GM12878 (cell line): ENCODE results near the gene CCNJ. TPM values are rescaled to one million over a fixed set of nuclear protein-coding genes. Genes with fewer than 3 reads are reported as not detected.

ENCODE experiments used
- ATAC-seq: fragments of 200-7000 bp; cut with Tn5 transposase; 3 replicates; pipeline ENCODE4 v1.9.1; 2020; ENCODE audit warnings: mild to moderate bottlenecking, moderate library complexity
- BruUV-seq: library from RNA; stranded (reverse); fragments of 400-500 nt; replicated peaks from 2 replicates; lab custom pipeline; 2021; lab: Mats Ljungman, UMichigan
- CTCF ChIA-PET: fragments of 300-600 bp; sonication (Branson Sonifier 250); formaldehyde crosslinking; extraction: SDS; loops from one replicate; lab custom pipeline; 2021; ENCODE audit warnings: inconsistent platforms; lab: Yijun Ruan, JAX
- POLR2A ChIA-PET: fragments of 350-600 bp; formaldehyde crosslinking; extraction: SDS; loops from one replicate; lab custom pipeline; 2021; ENCODE audit warnings: inconsistent platforms; lab: Charles Lee
- RAD21 ChIA-PET: fragments of 300-600 bp; sonication (Branson Sonifier 250); formaldehyde crosslinking; loops from one replicate; lab custom pipeline; 2023; ENCODE audit warnings: antibody characterized with exemption; ENCODE audit not compliant: unreplicated experiment; lab: Charles Lee
- SMC1A ChIA-PET: fragments of 300-600 bp; sonication (Branson Sonifier 250); formaldehyde crosslinking; loops from one replicate; lab custom pipeline; 2023; ENCODE audit not compliant: unreplicated experiment, uncharacterized antibody; lab: Charles Lee
- DNase-seq: peaks from one replicate; pipeline ENCODE4 v3.0.0-alpha.2; 2011; ENCODE audit warnings: low read depth, low spot score
- FAIRE-seq: peaks from 3 replicates; lab custom pipeline; 2011; peaks lifted over from hg19 to GRCh38; lab: Jason Lieb, UNC
- H2AFZ ChIP-seq: 2 replicates; pipeline ENCODE4 v1.6.0; 2011; ENCODE audit warnings: low read depth, low read length, control low read depth; ENCODE audit not compliant: control insufficient read depth
- H3K27ac ChIP-seq: 2 replicates; pipeline ENCODE4 v1.5.1; 2011; ENCODE audit warnings: control low read depth; ENCODE audit not compliant: control insufficient read depth, insufficient read depth
- H3K27me3 ChIP-seq, 2 experiments: replicated peaks in 1 of 2; 2 replicates each; pipeline versions ENCODE4 v1.6.0 to v1.6.1; 2011; ENCODE audit warnings: low read length in 1 of 2; ENCODE audit not compliant: control insufficient read depth in 2 of 2, insufficient read depth in 2 of 2
- H3K36me3 ChIP-seq, 2 experiments: 2 replicates each; pipeline ENCODE4 v1.5.1; 2011; ENCODE audit warnings: low read length in 1 of 2; ENCODE audit not compliant: control insufficient read depth in 2 of 2, insufficient read depth in 2 of 2
- H3K4me1 ChIP-seq: 2 replicates; pipeline ENCODE4 v1.6.1; 2011; ENCODE audit warnings: mild to moderate bottlenecking, low read length, moderate library complexity, mixed read lengths; ENCODE audit not compliant: control insufficient read depth, insufficient read depth
- H3K4me2 ChIP-seq: 2 replicates; pipeline ENCODE4 v1.6.0; 2011; ENCODE audit warnings: control low read depth; ENCODE audit not compliant: control insufficient read depth, insufficient read depth
- H3K4me3 ChIP-seq: fragments of 200-600 bp; sonication (generic); 2 replicates; pipeline ENCODE4 v1.5.1; 2016
- H3K79me2 ChIP-seq: 2 replicates; pipeline ENCODE4 v1.6.0; 2011; ENCODE audit warnings: low read length; ENCODE audit not compliant: control insufficient read depth, insufficient read depth
- H3K9ac ChIP-seq: 2 replicates; pipeline ENCODE4 v1.8.0; 2011; ENCODE audit warnings: low read length, control low read depth, mixed read lengths; ENCODE audit not compliant: control insufficient read depth, insufficient read depth
- H3K9me3 ChIP-seq: replicated peaks from 3 replicates; pipeline ENCODE4 v1.5.1; 2011; ENCODE audit warnings: mild to moderate bottlenecking, low read length; ENCODE audit not compliant: control insufficient read depth, insufficient read depth
- H4K20me1 ChIP-seq: 2 replicates; pipeline ENCODE4 v1.6.0; 2011; ENCODE audit not compliant: control insufficient read depth, insufficient read depth
- CHD1 ChIP-seq: IDR thresholded peaks from 2 replicates; pipeline ENCODE4 v1.6.1; 2012; ENCODE audit warnings: low read depth, low read length, improper control_type of control experiment
- HDGF ChIP-seq: fragments of 450-650 bp; IDR thresholded peaks from 2 replicates; pipeline ENCODE4 v1.6.1; 2016; ENCODE audit warnings: antibody characterized with exemption
- SIX5 ChIP-seq: IDR thresholded peaks from 2 replicates; pipeline ENCODE4 v1.6.1; 2011; ENCODE audit warnings: mild to moderate bottlenecking, low read depth, low read length, moderate library complexity; ENCODE audit not compliant: severe bottlenecking
- STAT1 ChIP-seq: fragments of 450-650 bp; conservative IDR thresholded peaks from 2 replicates; pipeline ENCODE4 v1.6.1; 2014; ENCODE audit warnings: antibody characterized with exemption, mild to moderate bottlenecking
- TBL1XR1 ChIP-seq: IDR thresholded peaks from 2 replicates; pipeline ENCODE4 v1.6.1; 2012; ENCODE audit warnings: low read depth, low read length, improper control_type of control experiment
- ZNF384 ChIP-seq: IDR thresholded peaks from 2 replicates; pipeline ENCODE4 v1.6.1; 2012; ENCODE audit warnings: low read depth, mild to moderate bottlenecking, low read length, improper control_type of control experiment, borderline replicate concordance
- WGBS: methylation state at CpG from one replicate; pipeline ENCODE4 v1.1.6; 2016; ENCODE audit warnings: low lambda C conversion rate; ENCODE audit not compliant: insufficient replicate concordance, insufficient coverage; ENCODE audit errors: missing lambda C conversion rate; 5-methylcytosine and 5-hydroxymethylcytosine counted together
- in situ Hi-C: fragments of 300-500 bp; cut with MboI; formaldehyde crosslinking; loops from 9 replicates; pipeline ENCODE4 v1.14.3; 2018; ENCODE audit warnings: mixed read lengths
- intact Hi-C: fragments of 100-400 bp; cut with micrococcal nuclease; formaldehyde crosslinking; loops from one replicate; pipeline ENCODE4 v1.14.2; 2022; ENCODE audit not compliant: unreplicated experiment
- polyA plus RNA-seq, 11 experiments: library from polyadenylated mRNA; depleted of rRNA in 4 of 11; unstranded in 6 of 11; stranded (reverse) in 5 of 11; fragments of >200 nt; fragmentation: Nextera tagmentation in 4 of 11; fragmentation: Illumina TruSeq in 1 of 11; extraction: Ambion mirVana in 4 of 11; extraction: Trizol in 1 of 11; gene quantifications; 1 replicate in 1 of 11; 2 replicates in 10 of 11; pipeline versions ENCODE4 v1.2.1 to v1.2.3, GENCODE V29; 2011 to 2016; ENCODE audit warnings: inconsistent platforms in 2 of 11, missing spikeins in 2 of 11, low read depth in 1 of 11
- total RNA-seq, 4 experiments: library from RNA; depleted of rRNA in 3 of 4; stranded (reverse); fragments of >200 nt in 3 of 4; fragmentation: Illumina TruSeq in 1 of 4; extraction: Trizol in 1 of 4; gene quantifications; 2 replicates each; pipeline versions ENCODE4 v1.2.1 to v1.2.3, GENCODE V29; 2013 to 2021

CCNJ gene
- total and polyA plus RNA-seq, 10 of the 15 experiments (the other 5 are each of a cell fraction or from before 2014, with no cell fraction given), result 0.56 to 8.8 (median 6.6) TPM

DNA sequence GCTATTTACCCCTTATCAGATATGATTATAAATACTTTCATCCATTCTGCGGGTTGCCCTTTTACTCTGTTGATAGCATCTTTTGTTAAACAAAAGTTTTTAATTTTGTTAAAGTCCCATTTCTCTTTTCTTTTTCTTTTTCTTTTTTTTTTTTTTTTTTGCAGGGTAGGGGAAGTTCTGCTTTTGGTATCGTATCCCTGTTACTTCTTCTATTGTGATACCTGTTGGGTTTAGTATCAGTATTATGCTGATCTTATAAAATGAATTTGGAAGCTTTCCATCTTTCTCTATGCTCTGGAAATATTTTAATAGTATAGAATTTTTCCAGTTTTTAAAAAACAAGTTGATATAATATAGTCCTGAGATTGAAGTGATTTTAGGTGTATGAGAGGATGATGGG is 6.0 kb downstream of the CCNJ start:
- CTCF ChIA-PET, result interaction anchor here (0.6 to 1.3 kb wide), 5 partner anchors 7 to 169 kb away, joined by 3 to 5 read pairs (median 3); no protein-coding TSS in a partner anchor
- no peak for DNase-seq
- TF ChIP-seq STAT1 (no peak), ZNF384 (0 out of 2 replicates have a peak, but pooled peaks have one; percentile 14)
- peaks cover 5% of the 10 kb centered on the region; the same call in 1 of the 2 replicates for H3K4me1 ChIP-seq
- H3K4me3 ChIP-seq, result no peak overlapping the region
- intact Hi-C loops, result loop anchor here (5.0 to 10.0 kb wide), 2 partner anchors 83 to 245 kb away; partner anchors contain the start of gene ZNF518A
- no peaks in the 10 kb centered on the region for H3K9me3 ChIP-seq
- BruUV-seq, result no TSS peak
- POLR2A ChIA-PET, result no interaction called here
- FAIRE-seq, result no peak
- H3K79me2 ChIP-seq, result peaks cover 43% of the 10 kb centered on the region
- no peak overlapping the region for H2AFZ ChIP-seq
- H3K27ac ChIP-seq, result no peak overlapping the region
- peak overlapping the region; percentile 38; the same call in 1 of the 2 replicates for H3K4me2 ChIP-seq
- RAD21 ChIA-PET, result interaction anchor here (1.1 kb wide), 1 partner anchor 243 kb away, joined by 3 read pairs; no protein-coding TSS in a partner anchor
- in situ Hi-C loops, result no loop called here
- no peaks in the 10 kb centered on the region for H4K20me1 ChIP-seq
- ATAC-seq, result no peak
- no peak overlapping the region for H3K9ac ChIP-seq
- H3K27me3 ChIP-seq, result no peaks in the 10 kb centered on the region
- 47% methylated on average over 1 of the region's 2 CpGs for WGBS
- peaks cover 0 to 2% of the 10 kb centered on the region in 2 experiments; a peak in 2 of 4 replicates for H3K36me3 ChIP-seq
- SMC1A ChIA-PET, result interaction anchor here (0.9 to 1.7 kb wide), 4 partner anchors 15 to 292 kb away, joined by 3 to 4 read pairs (median 4); no protein-coding TSS in a partner anchor

DNA sequence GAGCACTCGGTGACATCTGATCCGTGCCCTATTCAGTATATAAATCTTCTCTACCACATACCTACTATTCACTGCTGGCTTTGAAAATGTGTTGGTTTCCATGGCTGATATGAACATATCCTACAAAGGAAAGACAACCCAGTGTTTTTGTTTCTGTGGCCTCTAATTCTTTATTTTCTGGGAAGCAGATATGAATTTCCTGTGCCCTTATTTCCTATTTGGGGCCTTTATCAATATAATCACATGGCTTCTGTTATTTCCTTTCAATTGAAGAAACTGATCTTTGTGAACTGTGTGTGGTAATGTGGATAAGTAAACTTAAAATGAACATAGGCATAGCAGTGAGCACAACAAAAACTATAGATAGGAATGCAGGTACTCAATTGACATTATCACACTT is 10.6 kb downstream of the CCNJ start:
- in situ Hi-C loops (no loop called here), intact Hi-C loops (no loop called here)
- no peaks in the 10 kb centered on the region for H4K20me1 ChIP-seq
- no peak overlapping the region for H3K4me3 ChIP-seq
- H3K9ac ChIP-seq, result no peak overlapping the region
- TF ChIP-seq CHD1 (no peak), TBL1XR1 (no peak), HDGF (no peak), SIX5 (no peak)
- no peaks in the 10 kb centered on the region for H3K9me3 ChIP-seq
- CTCF ChIA-PET, result interaction anchor here (1.2 kb wide), 1 partner anchor 37 kb away, joined by 5 read pairs; no protein-coding TSS in a partner anchor
- DNase-seq (no peak), FAIRE-seq (no peak), ATAC-seq (no peak)
- H2AFZ ChIP-seq, result no peak overlapping the region
- H3K36me3 ChIP-seq, result peaks cover 4 to 5% of the 10 kb centered on the region in 2 experiments; a peak in 2 of 4 replicates
- H3K4me2 ChIP-seq, result no peak overlapping the region
- no peak overlapping the region for H3K27ac ChIP-seq
- H3K27me3 ChIP-seq, result no peaks in the 10 kb centered on the region
- SMC1A ChIA-PET, result no interaction called here
- BruUV-seq, result no TSS peak
- POLR2A ChIA-PET, result interaction anchor here (0.5 kb wide), 1 partner anchor 88 kb away, joined by 3 read pairs; no protein-coding TSS in a partner anchor
- WGBS, result 100% methylated on average over 2 of the region's 2 CpGs
- RAD21 ChIA-PET, result no interaction called here
- peaks cover under 1% of the 10 kb centered on the region; the same call in 1 of the 2 replicates for H3K4me1 ChIP-seq
- H3K79me2 ChIP-seq, result peaks cover 3% of the 10 kb centered on the region
